GM19452 (cell line): ENCODE data around the gene EFCAB6.

Experiments
- ATAC-seq: cut with Tn5 transposase; IDR thresholded peaks from one replicate; pipeline ENCODE4 v1.9.1; 2021; ENCODE audit not compliant: unreplicated experiment

Gene EFCAB6

GRCh38 chr22:43747877-43748276 is 64.2 kb downstream of the EFCAB6 start:
- no peak for ATAC-seq

GRCh38 chr22:43747058-43747457 is 65.0 kb downstream of the EFCAB6 start:
- ATAC-seq = no peak

- no peak for ATAC-seq
Measured at GRCh38 chr22:43745783-43746356, 66.2 kb downstream of the EFCAB6 start.

GRCh38 chr22:43745411-43745770 is 66.7 kb downstream of the EFCAB6 start:
- ATAC-seq = no peak

- ATAC-seq = no peak
Measured at GRCh38 chr22:43744700-43745410, 67.2 kb downstream of the EFCAB6 start.

- no peak for ATAC-seq
Measured at GRCh38 chr22:43743929-43744643, 68.0 kb downstream of the EFCAB6 start.

GRCh38 chr22:43743131-43743530 is 69.0 kb downstream of the EFCAB6 start:
- ATAC-seq = no peak

GRCh38 chr22:43742154-43742950 is 69.8 kb downstream of the EFCAB6 start:
- no peak for ATAC-seq

GRCh38 chr22:43740587-43741270 is 71.4 kb downstream of the EFCAB6 start:
- ATAC-seq = no peak

GRCh38 chr22:43739851-43740379 is 72.2 kb downstream of the EFCAB6 start:
- ATAC-seq = no peak

GRCh38 chr22:43737150-43737828 is 74.8 kb downstream of the EFCAB6 start:
- no peak for ATAC-seq

GRCh38 chr22:43736651-43737050 is 75.5 kb downstream of the EFCAB6 start:
- no peak for ATAC-seq

GRCh38 chr22:43734370-43735150 is 77.5 kb downstream of the EFCAB6 start:
- ATAC-seq = no peak

GRCh38 chr22:43733138-43733537 is 79.0 kb downstream of the EFCAB6 start:
- ATAC-seq = no peak

GRCh38 chr22:43731988-43732387 is 80.1 kb downstream of the EFCAB6 start:
- no peak for ATAC-seq

GRCh38 chr22:43726964-43727543 is 85.1 kb downstream of the EFCAB6 start:
- ATAC-seq = no peak

GRCh38 chr22:43726322-43726721 is 85.8 kb downstream of the EFCAB6 start:
- ATAC-seq = no peak

- ATAC-seq = no peak
Measured at GRCh38 chr22:43723816-43724215, 88.3 kb downstream of the EFCAB6 start.

- ATAC-seq = no peak
Measured at GRCh38 chr22:43722444-43722843, 89.7 kb downstream of the EFCAB6 start.
